HepG2 (cell line): Measurements from ENCODE around the gene FRAS1. TPM values are rescaled to one million over a fixed set of nuclear protein-coding genes. Genes with fewer than 3 reads are reported as not detected.

ENCODE experiments used
- ATAC-seq: fragments of 200-7000 bp; cut with Tn5 transposase; 3 replicates; pipeline ENCODE4 v1.9.1; 2020; ENCODE audit warnings: mild to moderate bottlenecking, moderate library complexity
- BruUV-seq: library from RNA; stranded (reverse); fragments of 400-500 nt; replicated peaks from 2 replicates; lab custom pipeline; 2021; lab: Mats Ljungman, UMichigan
- CTCF ChIA-PET: fragments of 300-600 bp; formaldehyde crosslinking; extraction: SDS; loops from one replicate; lab custom pipeline; 2021; ENCODE audit warnings: low total read pairs, inconsistent platforms, low intra/inter-chr PET ratio; lab: Yijun Ruan, JAX
- POLR2A ChIA-PET: fragments of 350-600 bp; sonication (Branson Sonifier 250); formaldehyde crosslinking; loops from one replicate; lab custom pipeline; 2020; ENCODE audit warnings: antibody characterized with exemption, inconsistent platforms; lab: Yijun Ruan, JAX
- DNase-seq: peaks from one replicate; pipeline ENCODE4 v3.0.0-alpha.2; 2015; ENCODE audit warnings: low spot score
- FAIRE-seq: peaks from 3 replicates; lab custom pipeline; 2011; peaks lifted over from hg19 to GRCh38; lab: Jason Lieb, UNC
- H2AFZ ChIP-seq: one replicate; pipeline ENCODE4 v1.6.1; 2011; ENCODE audit warnings: low read length, inconsistent platforms
- H3K27ac ChIP-seq: fragments of 300-600 bp; 3 replicates; pipeline ENCODE4 v1.8.0; 2011; ENCODE audit warnings: mixed run types, mild to moderate bottlenecking, mixed read lengths, low read length, inconsistent platforms; ENCODE audit not compliant: insufficient read depth; ENCODE audit errors: extremely low read length
- H3K27me3 ChIP-seq, 2 experiments: fragments of 200-600 bp in 1 of 2; 2 replicates in 1 of 2; 3 replicates in 1 of 2; pipeline versions ENCODE4 v1.6.0 to v1.8.0; 2011; ENCODE audit warnings: low read length in 2 of 2, mild to moderate bottlenecking in 2 of 2, moderate library complexity in 2 of 2, inconsistent platforms in 1 of 2; ENCODE audit not compliant: insufficient read depth in 2 of 2, control insufficient read depth in 1 of 2
- H3K36me3 ChIP-seq, 2 experiments: fragments of 200-600 bp in 1 of 2; replicated peaks in 1 of 2; 2 replicates in 1 of 2; 3 replicates in 1 of 2; pipeline versions ENCODE4 v1.5.1 to v1.8.0; 2011; ENCODE audit warnings: low read length in 2 of 2, inconsistent platforms in 1 of 2; ENCODE audit not compliant: insufficient read depth in 2 of 2, control insufficient read depth in 1 of 2
- H3K4me1 ChIP-seq: 2 replicates; pipeline ENCODE4 v1.5.1; 2012; ENCODE audit warnings: low read length, inconsistent platforms; ENCODE audit not compliant: insufficient read depth
- H3K4me2 ChIP-seq: 2 replicates; pipeline ENCODE4 v1.6.0; 2011; ENCODE audit warnings: low read depth, low read length, inconsistent platforms
- H3K4me3 ChIP-seq, 3 experiments: fragments of 200-600 bp in 1 of 3; sonication (generic), shearing (Covaris generic) in 1 of 3; replicated peaks in 1 of 3; 2 replicates each; pipeline ENCODE4 v1.5.1; 2011 to 2016; ENCODE audit warnings: low read length in 3 of 3, inconsistent platforms in 2 of 3, low read depth in 2 of 3, mild to moderate bottlenecking in 2 of 3, control low read depth in 1 of 3, mixed read lengths in 1 of 3; ENCODE audit not compliant: insufficient read depth in 1 of 3
- H3K79me2 ChIP-seq: one replicate; pipeline ENCODE4 v1.6.1; 2011; ENCODE audit warnings: low read length, inconsistent platforms; ENCODE audit not compliant: insufficient read depth
- H3K9ac ChIP-seq: 2 replicates; pipeline ENCODE4 v1.6.0; 2011; ENCODE audit warnings: mild to moderate bottlenecking, low read depth, low read length, inconsistent platforms; ENCODE audit not compliant: insufficient read depth
- H3K9me3 ChIP-seq: 2 replicates; pipeline ENCODE4 v1.5.1; 2012; ENCODE audit warnings: mild to moderate bottlenecking, low read length
- H4K20me1 ChIP-seq: 2 replicates; pipeline ENCODE4 v1.6.0; 2011; ENCODE audit warnings: inconsistent platforms, mild to moderate bottlenecking, low read length, moderate library complexity; ENCODE audit not compliant: insufficient read depth
- CEBPG ChIP-seq: IDR thresholded peaks from 2 replicates; pipeline ENCODE4 v1.6.1; 2016
- EP300 ChIP-seq, 3 experiments: sonication (generic) in 1 of 3; formaldehyde crosslinking in 1 of 3; IDR thresholded peaks; 2 replicates each; pipeline versions ENCODE4 v1.5.1 to v1.6.1; 2011 to 2020; ENCODE audit warnings: low read depth in 2 of 3, low read length in 2 of 3, borderline replicate concordance in 1 of 3, improper control_type of control experiment in 1 of 3, mild to moderate bottlenecking in 1 of 3, missing genetic modification reagents in 1 of 3, moderate library complexity in 1 of 3
- JARID2 ChIP-seq: sonication (generic); formaldehyde crosslinking; IDR thresholded peaks from 2 replicates; pipeline ENCODE4 v1.8.1; 2023; ENCODE audit warnings: missing genetic modification reagents, inconsistent platforms; ENCODE audit not compliant: insufficient replicate concordance
- MAZ ChIP-seq, 2 experiments: sonication (generic) in 1 of 2; formaldehyde crosslinking in 1 of 2; IDR thresholded peaks; 2 replicates each; pipeline versions ENCODE4 v1.5.0 to v1.6.1; 2012 to 2020; ENCODE audit warnings: low read depth in 2 of 2, mild to moderate bottlenecking in 2 of 2, borderline replicate concordance in 1 of 2, improper control_type of control experiment in 1 of 2, low read length in 1 of 2, missing genetic modification reagents in 1 of 2, moderate library complexity in 1 of 2
- MIER2 ChIP-seq: IDR thresholded peaks from 2 replicates; pipeline ENCODE4 v1.6.1; 2016; ENCODE audit warnings: missing biosample characterization, missing genetic modification reagents
- RFXAP ChIP-seq: sonication (generic); formaldehyde crosslinking; IDR thresholded peaks from 2 replicates; pipeline ENCODE4 v1.4.0; 2020; ENCODE audit warnings: missing genetic modification reagents, borderline replicate concordance
- SMARCC2 ChIP-seq: fragments of 450-650 bp; IDR thresholded peaks from 2 replicates; pipeline ENCODE4 v1.6.1; 2017; ENCODE audit warnings: antibody characterized with exemption, mild to moderate bottlenecking
- TBX2 ChIP-seq: sonication (generic); formaldehyde crosslinking; IDR thresholded peaks from 2 replicates; pipeline ENCODE4 v1.5.0; 2020; ENCODE audit warnings: missing genetic modification reagents, mild to moderate bottlenecking, borderline replicate concordance
- ZMYM2 ChIP-seq: sonication (generic); formaldehyde crosslinking; IDR thresholded peaks from 2 replicates; pipeline ENCODE4 v1.8.0; 2022; ENCODE audit warnings: mild to moderate bottlenecking, missing genetic modification reagents
- ZNF337 ChIP-seq: sonication (generic); formaldehyde crosslinking; IDR thresholded peaks from 2 replicates; pipeline ENCODE4 v1.5.1; 2020; ENCODE audit warnings: missing genetic modification reagents, low read depth, mild to moderate bottlenecking, borderline replicate concordance
- ZNF383 ChIP-seq: sonication (generic); formaldehyde crosslinking; IDR thresholded peaks from 2 replicates; pipeline ENCODE4 v1.4.0; 2020; ENCODE audit warnings: missing genetic modification reagents, mild to moderate bottlenecking, borderline replicate concordance
- ZNF678 ChIP-seq: sonication (generic); formaldehyde crosslinking; IDR thresholded peaks from 2 replicates; pipeline ENCODE4 v1.4.0; 2020; ENCODE audit warnings: mild to moderate bottlenecking, missing genetic modification reagents
- ZNF761 ChIP-seq: sonication (generic); formaldehyde crosslinking; conservative IDR thresholded peaks from 2 replicates; pipeline ENCODE4 v1.4.0; 2020; ENCODE audit warnings: mild to moderate bottlenecking, missing genetic modification reagents
- ZNF781 ChIP-seq: sonication (generic); formaldehyde crosslinking; IDR thresholded peaks from 2 replicates; pipeline ENCODE4 v1.5.1; 2020; ENCODE audit warnings: borderline replicate concordance, mild to moderate bottlenecking, missing genetic modification reagents; ENCODE audit errors: not compliant biosample characterization
- WGBS: methylation state at CpG from one replicate; pipeline ENCODE4 v1.1.6; 2017; ENCODE audit warnings: low lambda C conversion rate; 5-methylcytosine and 5-hydroxymethylcytosine counted together
- in situ Hi-C: cut with HindIII; loops from 2 replicates; pipeline ENCODE4 v1.10.0; 2017; ENCODE audit warnings: low pct_unique_long_range_greater_than_20kb; ENCODE audit not compliant: extremely low pct_ligation_motif_present
- intact Hi-C: fragments of 100-400 bp; cut with micrococcal nuclease; formaldehyde crosslinking; loops from one replicate; pipeline ENCODE4 v1.10.0; 2022; ENCODE audit not compliant: unreplicated experiment
- polyA plus RNA-seq, 8 experiments: library from polyadenylated mRNA; depleted of rRNA in 3 of 8; stranded (reverse) in 7 of 8; unstranded in 1 of 8; fragments of >200 nt; fragmentation: Illumina TruSeq in 4 of 8; extraction: Trizol in 4 of 8; gene quantifications; 2 replicates each; pipeline versions ENCODE4 v1.2.1 to v1.2.3, GENCODE V29; 2011 to 2016; ENCODE audit warnings: low read depth in 4 of 8, missing spikeins in 1 of 8, mixed read lengths in 1 of 8; ENCODE audit not compliant: insufficient read depth in 1 of 8
- total RNA-seq, 5 experiments: library from RNA; depleted of rRNA; stranded (reverse); fragments of >200 nt; fragmentation: Illumina TruSeq; extraction: Trizol; gene quantifications; 2 replicates each; pipeline ENCODE4 v1.2.3, GENCODE V29; 2016; ENCODE audit warnings: low read depth in 1 of 5
- TF ChIP-seq, protein P1 (sequence below): sonication (generic); formaldehyde crosslinking; IDR thresholded peaks from 2 replicates; pipeline ENCODE4 v1.5.0; 2020; ENCODE audit warnings: missing genetic modification reagents, mild to moderate bottlenecking, borderline replicate concordance
- TF ChIP-seq, protein P2 (sequence below): sonication (generic); formaldehyde crosslinking; IDR thresholded peaks from 2 replicates; pipeline ENCODE4 v1.5.1; 2020; ENCODE audit warnings: mild to moderate bottlenecking, moderate library complexity, missing genetic modification reagents
- TF ChIP-seq, protein P3 (sequence below): sonication (generic); formaldehyde crosslinking; IDR thresholded peaks from 2 replicates; pipeline ENCODE4 v1.8.1; 2023; ENCODE audit warnings: mild to moderate bottlenecking, inconsistent platforms, moderate library complexity, missing genetic modification reagents, borderline replicate concordance
- TF ChIP-seq, protein P4 (sequence below): sonication (generic); formaldehyde crosslinking; IDR thresholded peaks from 2 replicates; pipeline ENCODE4 v1.9.0; 2021; ENCODE audit warnings: missing genetic modification reagents, mild to moderate bottlenecking, borderline replicate concordance

FRAS1 gene
- total and polyA plus RNA-seq, 2 of the 13 experiments (the other 11 are each of a cell fraction or from before 2014, with no cell fraction given): 22.5 to 31.6 TPM

DNA sequence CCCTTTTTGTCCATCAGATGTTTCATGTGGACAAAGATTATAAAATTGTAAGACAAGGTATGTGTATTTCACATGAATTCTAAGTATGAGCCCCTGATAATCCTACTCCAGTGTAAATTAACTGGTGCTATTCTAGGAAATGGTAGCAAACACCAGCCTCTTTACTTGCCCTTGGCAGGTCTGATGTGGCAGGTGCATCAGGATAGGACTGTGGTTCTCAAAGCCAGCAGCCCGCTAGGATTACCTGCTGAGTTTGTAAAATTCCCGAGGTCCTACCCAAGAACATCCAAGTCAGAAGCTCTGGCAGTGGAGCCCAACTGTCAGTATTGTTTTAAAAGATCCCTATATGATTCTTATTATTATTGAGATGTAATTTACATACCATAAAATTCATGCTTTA is 320.4 kb downstream of the FRAS1 start (continued):
- TF ChIP-seq MAZ (IDR thresholded peaks at IDR 0.05; ENCODE audit: borderline replicate concordance, low read depth, low read length): no peak
- TF ChIP-seq MAZ (CRISPR knock-in tag; IDR thresholded peaks at IDR 0.05; ENCODE audit: low read depth): no peak

DNA sequence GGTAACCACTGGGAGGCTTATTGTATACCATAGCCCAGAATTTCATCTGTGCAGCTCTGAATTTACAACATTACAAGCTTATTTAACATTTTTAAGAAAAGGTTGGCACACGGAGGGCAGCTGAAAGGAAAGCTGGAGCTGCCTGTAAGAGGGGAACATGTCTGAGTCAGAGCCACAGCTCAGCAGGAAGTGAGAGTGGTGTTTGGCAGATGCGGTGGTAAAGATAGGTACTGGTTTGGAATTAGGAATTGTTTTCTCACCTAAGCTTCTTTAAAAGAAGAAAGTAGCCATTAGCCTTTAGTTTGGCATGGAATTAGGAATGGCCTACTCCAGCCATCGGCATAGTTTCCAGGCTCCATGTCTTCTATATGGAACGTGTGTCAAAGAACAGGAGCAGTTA is 321.9 kb downstream of the FRAS1 start:
- Histone ChIP-seq H3K9ac (no peak overlapping the region), H4K20me1 (no peaks in the 10 kb centered on the region), H3K27me3 (no peaks in the 10 kb centered on the region), H3K79me2 (no peaks in the 10 kb centered on the region), H3K4me1 (no peaks in the 10 kb centered on the region), H3K27ac (no peak overlapping the region), H3K4me2 (no peak overlapping the region), H3K4me3 (no peak overlapping the region), H2AFZ (no peak overlapping the region), H3K9me3 (no peaks in the 10 kb centered on the region), H3K36me3 (peaks cover 22 to 76% of the 10 kb centered on the region in 2 experiments)
- BruUV-seq: no TSS peak
- in situ Hi-C loops (no loop called here), intact Hi-C loops (no loop called here)
- no peak for DNase-seq
- WGBS: 93% methylated on average over 4 of the region's 4 CpGs
- POLR2A ChIA-PET: no interaction called here
- FAIRE-seq: no peak
- no peak for TF ChIP-seq ZNF678 (CRISPR knock-in tag)
- TF ChIP-seq JARID2 (CRISPR knock-in tag): no peak
- no peak for TF ChIP-seq ZNF383 (CRISPR knock-in tag)
- TF ChIP-seq, protein P1, sequence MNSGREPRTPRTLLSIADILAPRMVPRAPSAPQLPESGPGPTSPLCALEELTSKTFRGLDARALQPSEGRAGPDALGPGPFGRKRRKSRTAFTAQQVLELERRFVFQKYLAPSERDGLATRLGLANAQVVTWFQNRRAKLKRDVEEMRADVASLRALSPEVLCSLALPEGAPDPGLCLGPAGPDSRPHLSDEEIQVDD: no peak
- no peak for TF ChIP-seq TBX2 (CRISPR knock-in tag)
- TF ChIP-seq, protein P2, sequence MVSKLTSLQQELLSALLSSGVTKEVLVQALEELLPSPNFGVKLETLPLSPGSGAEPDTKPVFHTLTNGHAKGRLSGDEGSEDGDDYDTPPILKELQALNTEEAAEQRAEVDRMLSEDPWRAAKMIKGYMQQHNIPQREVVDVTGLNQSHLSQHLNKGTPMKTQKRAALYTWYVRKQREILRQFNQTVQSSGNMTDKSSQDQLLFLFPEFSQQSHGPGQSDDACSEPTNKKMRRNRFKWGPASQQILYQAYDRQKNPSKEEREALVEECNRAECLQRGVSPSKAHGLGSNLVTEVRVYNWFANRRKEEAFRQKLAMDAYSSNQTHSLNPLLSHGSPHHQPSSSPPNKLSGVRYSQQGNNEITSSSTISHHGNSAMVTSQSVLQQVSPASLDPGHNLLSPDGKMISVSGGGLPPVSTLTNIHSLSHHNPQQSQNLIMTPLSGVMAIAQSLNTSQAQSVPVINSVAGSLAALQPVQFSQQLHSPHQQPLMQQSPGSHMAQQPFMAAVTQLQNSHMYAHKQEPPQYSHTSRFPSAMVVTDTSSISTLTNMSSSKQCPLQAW (CRISPR knock-in tag): no peak
- TF ChIP-seq RFXAP (CRISPR knock-in tag): no peak
- TF ChIP-seq, protein P3, sequence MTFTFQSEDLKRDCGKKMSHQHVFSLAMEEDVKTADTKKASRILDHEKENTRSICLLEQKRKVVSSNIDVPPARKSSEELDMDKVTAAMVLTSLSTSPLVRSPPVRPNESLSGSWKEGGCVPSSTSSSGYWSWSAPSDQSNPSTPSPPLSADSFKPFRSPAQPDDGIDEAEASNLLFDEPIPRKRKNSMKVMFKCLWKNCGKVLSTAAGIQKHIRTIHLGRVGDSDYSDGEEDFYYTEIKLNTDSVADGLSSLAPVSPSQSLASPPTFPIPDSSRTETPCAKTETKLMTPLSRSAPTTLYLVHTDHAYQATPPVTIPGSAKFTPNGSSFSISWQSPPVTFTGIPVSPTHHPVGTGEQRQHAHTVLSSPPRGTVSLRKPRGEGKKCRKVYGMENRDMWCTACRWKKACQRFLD (CRISPR knock-in tag): no peak
- no peak for TF ChIP-seq MIER2 (CRISPR knock-in tag)
- no peak for TF ChIP-seq SMARCC2
- no peak for TF ChIP-seq ZNF761 (CRISPR knock-in tag)
- no peak for TF ChIP-seq EP300 (IDR thresholded peaks at IDR 0.05; ENCODE audit: low read depth in 2 of 2, low read length in 2 of 2)
- TF ChIP-seq EP300 (CRISPR knock-in tag; IDR thresholded peaks at IDR 0.05; ENCODE audit: borderline replicate concordance): no peak
- TF ChIP-seq CEBPG (CRISPR knock-in tag): no peak
- TF ChIP-seq ZMYM2 (CRISPR knock-in tag): no peak
- no peak for TF ChIP-seq ZNF781 (CRISPR knock-in tag)
- TF ChIP-seq ZNF337 (CRISPR knock-in tag): no peak
- TF ChIP-seq, protein P4, sequence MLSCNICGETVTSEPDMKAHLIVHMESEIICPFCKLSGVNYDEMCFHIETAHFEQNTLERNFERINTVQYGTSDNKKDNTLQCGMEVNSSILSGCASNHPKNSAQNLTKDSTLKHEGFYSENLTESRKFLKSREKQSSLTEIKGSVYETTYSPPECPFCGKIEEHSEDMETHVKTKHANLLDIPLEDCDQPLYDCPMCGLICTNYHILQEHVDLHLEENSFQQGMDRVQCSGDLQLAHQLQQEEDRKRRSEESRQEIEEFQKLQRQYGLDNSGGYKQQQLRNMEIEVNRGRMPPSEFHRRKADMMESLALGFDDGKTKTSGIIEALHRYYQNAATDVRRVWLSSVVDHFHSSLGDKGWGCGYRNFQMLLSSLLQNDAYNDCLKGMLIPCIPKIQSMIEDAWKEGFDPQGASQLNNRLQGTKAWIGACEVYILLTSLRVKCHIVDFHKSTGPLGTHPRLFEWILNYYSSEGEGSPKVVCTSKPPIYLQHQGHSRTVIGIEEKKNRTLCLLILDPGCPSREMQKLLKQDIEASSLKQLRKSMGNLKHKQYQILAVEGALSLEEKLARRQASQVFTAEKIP (CRISPR knock-in tag): no peak
- ATAC-seq: no peak
- CTCF ChIA-PET: no interaction called here
